ENCODE data around the gene APOO. TPM values are rescaled to one million over a fixed set of nuclear protein-coding genes. Genes with fewer than 3 reads are reported as not detected.
A peak's percentile ranks its signal among the peaks of the same experiment; 100 is the strongest.
"Not testable (repeated sequence)": the region's sequence is repeated elsewhere in the genome, so short reads cannot be mapped to it uniquely, and the experiment has no call there.

APOO gene
- total RNA-seq, 1 donor from 2014 or later = 22.4 TPM

DNA sequence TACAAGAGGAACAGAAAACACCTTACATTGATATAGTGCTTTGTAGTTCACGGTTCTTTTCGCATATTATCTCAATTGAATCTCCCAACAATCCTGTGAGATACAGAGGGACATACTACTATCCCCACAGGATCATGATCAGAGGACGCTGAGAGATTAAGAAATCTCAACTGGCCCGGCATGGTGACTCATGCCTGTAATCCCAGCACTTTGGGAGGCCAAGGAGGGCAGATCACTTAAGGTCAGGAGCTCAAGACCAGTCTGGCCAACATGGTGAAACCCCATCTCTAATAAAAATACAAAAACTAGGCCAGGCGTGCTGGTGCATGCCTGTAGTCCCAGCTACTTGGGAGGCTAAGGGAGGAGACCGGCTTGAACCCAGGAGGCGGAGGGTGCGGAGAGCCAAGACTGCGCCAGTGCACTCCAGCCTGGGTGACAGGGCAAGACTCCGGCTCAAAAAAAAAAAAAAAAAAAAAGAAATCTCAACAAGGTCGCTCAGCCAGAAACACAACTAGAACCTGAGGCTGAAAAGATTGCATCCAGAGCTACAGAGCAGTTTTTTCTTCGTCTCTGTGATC is 7.4 kb downstream of the APOO start:
- no peaks in the 10 kb centered on the region for H3K9me3 Mint-ChIP-seq
- H3K4me3 Mint-ChIP-seq (ENCODE audit: low read depth) = no peak overlapping the region
- peaks cover 6% of the 10 kb centered on the region for H3K4me1 Mint-ChIP-seq (ENCODE audit: low read depth)
- H3K27ac Mint-ChIP-seq = no peak overlapping the region
- intact Hi-C loops (cut with micrococcal nuclease) = loop anchor here (10.0 kb wide), 2 partner anchors 236 to 344 kb away; partner anchors contain the start of gene PRDX4
- no peak for DNase-seq (ENCODE audit: low spot score)
- no peaks in the 10 kb centered on the region for H3K36me3 Mint-ChIP-seq (ENCODE audit: low read depth)
- H3K27me3 Mint-ChIP-seq (ENCODE audit: low read depth) = no peaks in the 10 kb centered on the region

DNA sequence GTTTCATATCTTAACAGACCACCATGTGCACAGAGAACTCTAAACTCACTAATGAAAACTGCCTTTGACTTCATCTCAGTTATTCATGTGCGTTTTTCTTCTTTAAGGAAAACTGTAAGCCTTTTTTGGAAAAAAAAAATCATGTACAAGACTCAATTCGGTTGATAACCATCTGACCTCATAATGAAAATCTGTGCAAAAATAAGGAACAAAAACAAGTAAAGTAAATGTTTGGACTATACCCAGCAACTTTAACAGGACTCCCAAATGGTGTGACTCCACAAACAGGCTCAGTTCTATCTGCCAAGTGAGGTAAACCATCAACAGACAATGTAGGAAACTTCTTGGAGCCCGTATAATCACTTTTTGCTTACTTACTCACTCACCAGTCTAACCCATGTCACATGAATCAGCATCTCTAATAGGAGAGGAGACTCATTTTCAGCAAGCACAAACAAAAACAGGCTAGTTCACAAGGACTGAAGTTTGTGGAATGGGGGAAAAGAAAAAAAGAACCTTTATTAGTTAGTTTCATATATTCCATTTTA is 9.3 kb downstream of the APOO start:
- DNase-seq (ENCODE audit: low spot score) = no peak
- Mint-ChIP-seq H3K27me3 (ENCODE audit: low read depth) (no peaks in the 10 kb centered on the region), H3K27ac (no peak overlapping the region), H3K9me3 (no peaks in the 10 kb centered on the region), H3K4me1 (ENCODE audit: low read depth) (peaks cover 2% of the 10 kb centered on the region), H3K36me3 (ENCODE audit: low read depth) (no peaks in the 10 kb centered on the region), H3K4me3 (ENCODE audit: low read depth) (no peak overlapping the region)
- intact Hi-C loops (cut with micrococcal nuclease) = no loop called here

DNA sequence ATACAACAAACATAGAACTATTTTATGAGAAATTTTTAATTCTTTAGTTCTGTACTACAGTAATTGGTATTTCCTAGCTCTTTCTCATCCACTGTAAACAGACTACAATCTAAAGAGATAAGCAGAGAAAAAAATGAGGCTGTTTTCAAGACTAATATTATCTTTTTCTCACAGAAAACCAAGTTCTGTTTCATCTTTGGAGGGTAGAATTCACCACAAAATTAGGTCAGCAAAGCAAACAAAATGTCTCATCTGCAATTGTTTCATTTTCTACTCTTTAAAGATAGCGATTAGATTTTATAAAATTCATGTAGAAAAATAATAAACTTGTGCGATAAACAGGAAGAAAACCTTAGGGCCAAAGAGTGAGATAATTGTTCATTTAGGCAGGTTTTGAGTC is 10.8 kb downstream of the APOO start:
- no peak overlapping the region for H3K4me3 Mint-ChIP-seq (ENCODE audit: low read depth)
- no peak for DNase-seq (ENCODE audit: low spot score)
- intact Hi-C loops (cut with micrococcal nuclease) = no loop called here
- H3K27ac Mint-ChIP-seq = no peak overlapping the region
- no peaks in the 10 kb centered on the region for H3K27me3 Mint-ChIP-seq (ENCODE audit: low read depth)
- H3K9me3 Mint-ChIP-seq = no peaks in the 10 kb centered on the region
- peaks cover 2% of the 10 kb centered on the region for H3K4me1 Mint-ChIP-seq (ENCODE audit: low read depth)
- no peaks in the 10 kb centered on the region for H3K36me3 Mint-ChIP-seq (ENCODE audit: low read depth)

GRCh38 chrX:23896539-23896938 is 11.2 kb downstream of the APOO start:
- intact Hi-C loops (cut with micrococcal nuclease); H3K36me3 Mint-ChIP-seq (ENCODE audit: low read depth); H3K4me1 Mint-ChIP-seq (ENCODE audit: low read depth); DNase-seq (ENCODE audit: low spot score); H3K4me3 Mint-ChIP-seq (ENCODE audit: low read depth); H3K27me3 Mint-ChIP-seq (ENCODE audit: low read depth); H3K9me3 Mint-ChIP-seq; H3K27ac Mint-ChIP-seq: not testable (repeated sequence)

DNA sequence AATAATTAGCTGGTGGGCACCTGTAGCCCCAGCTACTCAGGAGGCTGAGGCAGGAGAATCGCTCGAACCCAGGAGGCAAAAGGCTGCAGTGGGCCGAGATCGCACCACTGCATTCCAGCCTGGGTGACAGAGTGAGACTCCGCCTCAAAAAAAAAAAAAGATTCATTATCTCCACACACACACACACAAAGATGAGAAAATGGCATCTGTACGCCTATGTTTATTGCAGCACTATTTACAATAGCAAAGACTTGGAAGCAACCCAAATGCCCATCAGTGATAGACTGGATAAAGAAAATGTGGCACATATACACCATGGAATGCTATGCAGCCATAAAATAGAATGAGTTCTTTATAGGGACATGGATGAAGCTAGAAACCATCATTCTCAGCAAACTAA is 12.7 kb downstream of the APOO start:
- H3K9me3 Mint-ChIP-seq; DNase-seq (ENCODE audit: low spot score); H3K27me3 Mint-ChIP-seq (ENCODE audit: low read depth); H3K27ac Mint-ChIP-seq; intact Hi-C loops (cut with micrococcal nuclease); H3K4me1 Mint-ChIP-seq (ENCODE audit: low read depth); H3K36me3 Mint-ChIP-seq (ENCODE audit: low read depth); H3K4me3 Mint-ChIP-seq (ENCODE audit: low read depth): not testable (repeated sequence)

DNA sequence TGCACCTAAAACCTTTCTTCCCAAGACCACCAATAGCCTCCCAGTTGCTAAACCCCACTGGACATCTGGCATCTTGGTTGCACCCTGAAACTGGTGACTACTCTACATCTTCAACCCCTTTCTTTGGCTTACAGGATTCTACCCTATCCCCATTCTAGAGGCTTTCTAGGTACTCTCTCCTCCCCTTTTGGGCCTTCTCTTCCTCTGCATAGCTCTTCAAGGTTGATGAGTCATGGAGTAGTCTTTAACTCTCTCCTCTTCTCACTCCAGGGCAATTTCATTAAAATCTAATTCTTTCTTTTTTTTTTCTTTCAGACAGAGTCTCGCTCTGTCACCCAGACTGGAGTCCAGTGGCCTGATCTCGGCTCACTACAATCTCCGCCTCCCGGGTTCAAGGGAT is 16.8 kb downstream of the APOO start:
- intact Hi-C loops (cut with micrococcal nuclease) = no loop called here
- H3K36me3 Mint-ChIP-seq (ENCODE audit: low read depth) = no peaks in the 10 kb centered on the region
- H3K27me3 Mint-ChIP-seq (ENCODE audit: low read depth) = no peaks in the 10 kb centered on the region
- no peak overlapping the region for H3K27ac Mint-ChIP-seq
- H3K9me3 Mint-ChIP-seq = no peaks in the 10 kb centered on the region
- DNase-seq (ENCODE audit: low spot score) = no peak
- no peaks in the 10 kb centered on the region for H3K4me1 Mint-ChIP-seq (ENCODE audit: low read depth)
- no peak overlapping the region for H3K4me3 Mint-ChIP-seq (ENCODE audit: low read depth)

DNA sequence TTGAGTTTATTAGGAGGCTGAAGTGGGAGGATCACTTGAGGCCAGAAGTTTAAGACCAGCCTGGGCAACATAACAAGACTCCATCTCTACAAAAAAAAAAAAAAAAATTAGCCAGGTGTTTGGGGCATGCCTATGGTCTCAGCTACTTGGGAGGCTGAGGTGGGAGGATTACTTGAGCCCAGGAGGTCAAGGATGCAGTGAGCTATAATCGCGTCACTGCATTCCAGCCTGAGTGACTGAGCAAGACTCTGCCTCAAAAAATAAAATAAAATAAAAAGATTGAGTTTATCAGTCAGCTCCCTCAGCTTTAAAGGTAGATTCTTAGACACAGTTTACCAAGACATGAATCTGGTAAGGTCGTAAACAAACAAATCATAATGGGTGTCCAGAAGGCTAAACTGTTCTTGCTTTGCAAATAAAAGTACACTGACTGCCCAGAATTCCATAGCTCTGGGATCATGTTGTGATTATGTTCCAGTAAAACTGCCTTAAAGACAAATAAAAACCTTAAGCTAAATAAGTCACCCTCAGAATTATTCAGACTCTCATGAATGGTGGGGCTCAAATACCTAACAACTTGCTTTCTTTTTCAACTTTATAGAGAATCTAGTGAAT is 18.7 kb downstream of the APOO start:
- Mint-ChIP-seq H3K36me3 (ENCODE audit: low read depth) (no peaks in the 10 kb centered on the region), H3K4me1 (ENCODE audit: low read depth) (peaks cover 11% of the 10 kb centered on the region), H3K4me3 (ENCODE audit: low read depth) (no peak overlapping the region), H3K27ac (no peak overlapping the region), H3K9me3 (no peaks in the 10 kb centered on the region), H3K27me3 (ENCODE audit: low read depth) (no peaks in the 10 kb centered on the region)
- intact Hi-C loops (cut with micrococcal nuclease) = no loop called here
- no peak for DNase-seq (ENCODE audit: low spot score)

- no peak overlapping the region for H3K4me3 Mint-ChIP-seq (ENCODE audit: low read depth)
- H3K9me3 Mint-ChIP-seq = no peaks in the 10 kb centered on the region
- H3K36me3 Mint-ChIP-seq (ENCODE audit: low read depth) = no peaks in the 10 kb centered on the region
- no peaks in the 10 kb centered on the region for H3K27me3 Mint-ChIP-seq (ENCODE audit: low read depth)
- DNase-seq (ENCODE audit: low spot score) = no peak
- no peak overlapping the region for H3K27ac Mint-ChIP-seq
- peaks cover 15% of the 10 kb centered on the region for H3K4me1 Mint-ChIP-seq (ENCODE audit: low read depth)
- intact Hi-C loops (cut with micrococcal nuclease) = no loop called here
These were observed 19.8 kb downstream of the APOO start for GRCh38 chrX:23887918-23888317.

GRCh38 chrX:23887451-23887850 is 20.3 kb downstream of the APOO start:
- DNase-seq (ENCODE audit: low spot score) = no peak
- peaks cover 15% of the 10 kb centered on the region for H3K4me1 Mint-ChIP-seq (ENCODE audit: low read depth)
- intact Hi-C loops (cut with micrococcal nuclease) = no loop called here
- no peaks in the 10 kb centered on the region for H3K9me3 Mint-ChIP-seq
- no peak overlapping the region for H3K27ac Mint-ChIP-seq
- H3K4me3 Mint-ChIP-seq (ENCODE audit: low read depth) = no peak overlapping the region
- no peaks in the 10 kb centered on the region for H3K36me3 Mint-ChIP-seq (ENCODE audit: low read depth)
- H3K27me3 Mint-ChIP-seq (ENCODE audit: low read depth) = no peaks in the 10 kb centered on the region

DNA sequence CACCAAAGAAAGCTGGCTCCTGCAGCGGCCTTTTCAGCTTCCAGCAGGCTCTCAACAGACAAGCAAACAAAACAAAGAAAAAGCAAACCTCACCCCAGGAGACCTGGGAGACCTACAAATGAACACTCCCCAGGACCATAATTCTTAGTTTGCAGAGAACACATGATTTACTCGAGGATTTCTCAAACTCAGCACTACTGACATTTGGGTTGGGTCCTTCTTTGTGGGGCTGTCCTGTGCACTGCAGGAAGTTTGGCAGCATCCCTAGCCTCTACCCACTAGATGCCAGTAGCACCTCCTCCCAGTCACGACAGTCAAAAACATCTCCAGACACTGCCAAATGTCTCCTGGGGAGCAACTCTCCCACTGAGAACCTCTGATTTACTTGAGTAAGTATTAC is 21.9 kb downstream of the APOO start:
- no peaks in the 10 kb centered on the region for H3K9me3 Mint-ChIP-seq
- no peak for DNase-seq (ENCODE audit: low spot score)
- intact Hi-C loops (cut with micrococcal nuclease) = no loop called here
- H3K27me3 Mint-ChIP-seq (ENCODE audit: low read depth) = no peaks in the 10 kb centered on the region
- peaks cover 15% of the 10 kb centered on the region for H3K4me1 Mint-ChIP-seq (ENCODE audit: low read depth)
- no peaks in the 10 kb centered on the region for H3K36me3 Mint-ChIP-seq (ENCODE audit: low read depth)
- no peak overlapping the region for H3K4me3 Mint-ChIP-seq (ENCODE audit: low read depth)
- no peak overlapping the region for H3K27ac Mint-ChIP-seq

DNA sequence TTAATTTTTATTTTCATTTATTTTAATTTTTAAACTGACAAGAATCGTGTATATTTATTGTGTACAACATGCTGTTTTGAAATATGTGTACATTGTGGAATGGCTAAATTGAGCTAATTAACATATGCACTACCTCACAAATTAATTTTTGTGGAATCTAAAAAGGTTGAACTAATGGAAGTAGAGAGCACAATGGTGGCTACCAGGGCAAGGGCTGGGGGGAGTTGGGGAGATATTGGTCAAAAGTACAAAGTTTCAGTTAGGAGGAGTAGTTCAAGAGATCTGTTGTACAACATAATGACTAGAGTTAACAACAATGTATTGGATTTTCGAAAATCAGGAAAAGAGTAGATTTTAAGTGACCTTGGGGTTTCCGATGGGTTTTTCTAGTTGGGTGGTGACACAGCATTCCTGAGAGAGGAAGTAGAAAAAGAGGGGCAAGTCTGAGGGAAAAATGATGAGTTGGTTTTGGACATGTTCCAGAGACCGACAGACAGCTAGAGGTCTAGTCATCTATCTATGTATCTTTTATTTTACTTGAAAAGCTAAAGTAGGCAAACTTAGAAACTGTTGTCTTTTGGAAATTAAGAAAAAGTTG is 23.2 kb downstream of the APOO start:
- Mint-ChIP-seq H3K36me3 (ENCODE audit: low read depth) (no peaks in the 10 kb centered on the region), H3K27me3 (ENCODE audit: low read depth) (no peaks in the 10 kb centered on the region), H3K27ac (no peak overlapping the region), H3K4me3 (ENCODE audit: low read depth) (no peak overlapping the region), H3K4me1 (ENCODE audit: low read depth) (peaks cover 15% of the 10 kb centered on the region), H3K9me3 (no peaks in the 10 kb centered on the region)
- intact Hi-C loops (cut with micrococcal nuclease) = no loop called here
- no peak for DNase-seq (ENCODE audit: low spot score)

GRCh38 chrX:23883737-23884354 is 23.9 kb downstream of the APOO start:
- no peak for DNase-seq (ENCODE audit: low spot score)
- peak overlapping the region; percentile 34 for H3K27ac Mint-ChIP-seq
- no peaks in the 10 kb centered on the region for H3K9me3 Mint-ChIP-seq
- intact Hi-C loops (cut with micrococcal nuclease) = no loop called here
- no peak overlapping the region for H3K4me3 Mint-ChIP-seq (ENCODE audit: low read depth)
- H3K27me3 Mint-ChIP-seq (ENCODE audit: low read depth) = no peaks in the 10 kb centered on the region
- no peaks in the 10 kb centered on the region for H3K36me3 Mint-ChIP-seq (ENCODE audit: low read depth)
- H3K4me1 Mint-ChIP-seq (ENCODE audit: low read depth) = peaks cover 15% of the 10 kb centered on the region
